Lung (tissue), 12 donors: ENCODE measurements around the gene DOCK4. TPM values are rescaled to one million over a fixed set of nuclear protein-coding genes. Genes with fewer than 3 reads are reported as not detected.

ENCODE experiments used
- ATAC-seq: fragments of 200-7000 bp; cut with Tn5 transposase; one replicate; pipeline ENCODE4 v1.9.1; 2020; ENCODE audit warnings: moderate number of reproducible peaks; ENCODE audit not compliant: insufficient read depth, low FRiP score
- DNase-seq, 3 donors: peaks; one replicate each; pipeline ENCODE4 v3.0.0-alpha.2; 2013 to 2017
- H3K27ac ChIP-seq, 2 donors: one replicate each; pipeline ENCODE4 v1.5.1; 2013; ENCODE audit warnings: mild to moderate bottlenecking in 2 of 2, moderate library complexity in 2 of 2, control low read depth in 1 of 2, inconsistent platforms in 1 of 2, low read depth in 1 of 2, low read length in 1 of 2
- H3K27me3 ChIP-seq, 3 donors: one replicate each; pipeline ENCODE4 v1.5.1; 2013; ENCODE audit warnings: low read length in 2 of 3; ENCODE audit not compliant: control insufficient read depth in 3 of 3, insufficient read depth in 3 of 3
- H3K36me3 ChIP-seq, 4 donors: one replicate each; pipeline ENCODE4 v1.5.1; 2013; ENCODE audit warnings: low read length in 4 of 4, mild to moderate bottlenecking in 1 of 4, moderate library complexity in 1 of 4; ENCODE audit not compliant: control insufficient read depth in 4 of 4, insufficient read depth in 4 of 4
- H3K4me1 ChIP-seq, 5 donors: one replicate each; pipeline ENCODE4 v1.5.1; 2013; ENCODE audit warnings: low read length in 5 of 5, mild to moderate bottlenecking in 2 of 5, moderate library complexity in 1 of 5; ENCODE audit not compliant: control insufficient read depth in 5 of 5, insufficient read depth in 5 of 5
- H3K4me3 ChIP-seq: one replicate; pipeline ENCODE4 v1.5.1; 2013; ENCODE audit warnings: mild to moderate bottlenecking, control low read depth, moderate library complexity
- H3K9ac ChIP-seq, 2 donors: one replicate each; pipeline ENCODE4 v1.5.1; 2013; ENCODE audit warnings: low read length in 2 of 2, control low read depth in 1 of 2; ENCODE audit not compliant: insufficient read depth in 1 of 2
- H3K9me3 ChIP-seq, 4 donors: one replicate each; pipeline ENCODE4 v1.5.1; 2013; ENCODE audit warnings: low read length in 3 of 4, mild to moderate bottlenecking in 1 of 4, moderate library complexity in 1 of 4; ENCODE audit not compliant: control insufficient read depth in 4 of 4, insufficient read depth in 3 of 4
- WGBS, 2 donors: extraction: QIAGEN DNeasy Blood & Tissue Kit; methylation state at CpG; one replicate each; pipeline ENCODE4 v1.1.7; 2013; 5-methylcytosine and 5-hydroxymethylcytosine counted together
- polyA plus RNA-seq, 2 donors: library from polyadenylated mRNA; stranded (reverse); fragments of 200-250 nt; gene quantifications; one replicate each; pipeline ENCODE4 v1.2.1, GENCODE V29; 2013
- total RNA-seq, 2 donors: library from RNA; depleted of rRNA in 1 of 2; stranded (reverse); fragments of >200 nt in 1 of 2; gene quantifications; one replicate each; pipeline ENCODE4 v1.2.1, GENCODE V29; 2014 to 2021
- TF ChIP-seq, protein P1 (sequence below): IDR thresholded peaks from 2 replicates; pipeline ENCODE4 v1.5.1; 2012; ENCODE audit warnings: mild to moderate bottlenecking; ENCODE audit errors: control extremely low read depth, extremely low read depth
- donor health status: control.
- donor health status: control.
- donor health status: Bipolar disorder and iron deficiency.
- donor health status: healthy.
- donor health status: DM: yes; HTN: yes; CAD: no.

The DOCK4 gene
- total and polyA plus RNA-seq, 4 donors, result 18.7 to 163 (median 40.3) TPM

DNA sequence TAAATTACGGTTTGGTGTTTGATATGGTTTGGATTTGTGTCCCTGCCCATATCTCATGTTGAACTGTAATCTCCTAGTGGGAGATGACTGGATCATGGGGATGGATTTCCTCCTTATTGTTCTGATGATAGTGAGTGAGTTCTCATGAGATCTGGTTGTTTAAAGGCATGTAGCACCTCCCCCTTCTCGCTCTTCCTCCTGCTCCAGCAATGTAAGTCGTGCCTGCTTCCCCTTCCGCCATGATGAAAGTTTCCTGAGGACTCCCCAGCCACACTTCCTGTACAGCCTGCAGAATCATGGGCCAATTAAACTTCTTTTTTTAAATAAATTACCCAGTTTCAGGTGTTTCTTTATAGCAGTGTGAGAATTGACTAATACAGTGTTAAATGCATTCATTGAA, 116.6 kb downstream of the DOCK4 start:
- Histone ChIP-seq H3K4me3 (no peak overlapping the region), H3K9me3 (peaks cover 0 to under 1% (median 0%) of the 10 kb centered on the region in 4 donors), H3K36me3 (peaks cover 0 to under 1% (median 0%) of the 10 kb centered on the region in 4 donors), H3K27ac (no peak overlapping the region), H3K9ac (no peak overlapping the region), H3K27me3 (no peaks in the 10 kb centered on the region), H3K4me1 (peaks cover 0 to 7% (median 5%) of the 10 kb centered on the region in 5 donors)
- TF ChIP-seq, protein P1, sequence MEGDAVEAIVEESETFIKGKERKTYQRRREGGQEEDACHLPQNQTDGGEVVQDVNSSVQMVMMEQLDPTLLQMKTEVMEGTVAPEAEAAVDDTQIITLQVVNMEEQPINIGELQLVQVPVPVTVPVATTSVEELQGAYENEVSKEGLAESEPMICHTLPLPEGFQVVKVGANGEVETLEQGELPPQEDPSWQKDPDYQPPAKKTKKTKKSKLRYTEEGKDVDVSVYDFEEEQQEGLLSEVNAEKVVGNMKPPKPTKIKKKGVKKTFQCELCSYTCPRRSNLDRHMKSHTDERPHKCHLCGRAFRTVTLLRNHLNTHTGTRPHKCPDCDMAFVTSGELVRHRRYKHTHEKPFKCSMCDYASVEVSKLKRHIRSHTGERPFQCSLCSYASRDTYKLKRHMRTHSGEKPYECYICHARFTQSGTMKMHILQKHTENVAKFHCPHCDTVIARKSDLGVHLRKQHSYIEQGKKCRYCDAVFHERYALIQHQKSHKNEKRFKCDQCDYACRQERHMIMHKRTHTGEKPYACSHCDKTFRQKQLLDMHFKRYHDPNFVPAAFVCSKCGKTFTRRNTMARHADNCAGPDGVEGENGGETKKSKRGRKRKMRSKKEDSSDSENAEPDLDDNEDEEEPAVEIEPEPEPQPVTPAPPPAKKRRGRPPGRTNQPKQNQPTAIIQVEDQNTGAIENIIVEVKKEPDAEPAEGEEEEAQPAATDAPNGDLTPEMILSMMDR, result no peak
- DNase-seq (no peak), ATAC-seq (peak; percentile 47)
- WGBS, 2 donors, result 58 to 71% methylated on average over 4 of the region's 4 CpGs

DNA sequence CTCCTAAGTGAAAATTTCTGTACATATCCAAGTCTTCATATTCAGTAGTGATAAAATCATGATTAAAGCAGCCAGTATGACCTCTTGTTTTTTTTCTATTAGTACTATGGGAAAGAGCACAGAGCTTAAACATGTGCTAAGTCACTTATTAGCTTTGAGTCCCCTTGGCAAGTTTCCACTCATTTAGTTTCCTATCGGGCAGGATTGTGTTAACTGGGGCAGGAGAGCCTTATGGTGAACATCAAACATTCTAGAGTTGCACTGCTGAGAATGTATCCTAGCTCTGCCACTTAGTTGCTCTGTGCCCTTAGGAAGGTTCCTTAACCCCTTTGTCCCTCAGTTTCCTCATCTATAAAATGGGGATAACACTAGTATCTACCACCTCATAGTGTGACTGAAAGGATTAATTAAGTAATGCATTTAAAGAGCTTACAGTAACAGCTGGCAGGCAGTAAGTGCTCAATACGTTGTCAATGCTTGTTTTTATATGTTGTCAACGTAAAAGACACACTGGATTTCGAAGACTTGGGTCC, 117.6 kb downstream of the DOCK4 start:
- H3K27me3 ChIP-seq, result no peaks in the 10 kb centered on the region
- ATAC-seq (no peak), DNase-seq (no peak)
- H3K9me3 ChIP-seq, result no peaks in the 10 kb centered on the region
- WGBS, 2 donors, result 61 to 68% methylated on average over 4 of the region's 4 CpGs
- H3K27ac ChIP-seq, result no peak overlapping the region
- H3K36me3 ChIP-seq, result no peaks in the 10 kb centered on the region
- H3K4me1 ChIP-seq, result peaks cover 0 to 16% (median 7%) of the 10 kb centered on the region in 5 donors
- no peak overlapping the region for H3K9ac ChIP-seq
- no peak overlapping the region for H3K4me3 ChIP-seq
- TF ChIP-seq, protein P1, result no peak

DNA sequence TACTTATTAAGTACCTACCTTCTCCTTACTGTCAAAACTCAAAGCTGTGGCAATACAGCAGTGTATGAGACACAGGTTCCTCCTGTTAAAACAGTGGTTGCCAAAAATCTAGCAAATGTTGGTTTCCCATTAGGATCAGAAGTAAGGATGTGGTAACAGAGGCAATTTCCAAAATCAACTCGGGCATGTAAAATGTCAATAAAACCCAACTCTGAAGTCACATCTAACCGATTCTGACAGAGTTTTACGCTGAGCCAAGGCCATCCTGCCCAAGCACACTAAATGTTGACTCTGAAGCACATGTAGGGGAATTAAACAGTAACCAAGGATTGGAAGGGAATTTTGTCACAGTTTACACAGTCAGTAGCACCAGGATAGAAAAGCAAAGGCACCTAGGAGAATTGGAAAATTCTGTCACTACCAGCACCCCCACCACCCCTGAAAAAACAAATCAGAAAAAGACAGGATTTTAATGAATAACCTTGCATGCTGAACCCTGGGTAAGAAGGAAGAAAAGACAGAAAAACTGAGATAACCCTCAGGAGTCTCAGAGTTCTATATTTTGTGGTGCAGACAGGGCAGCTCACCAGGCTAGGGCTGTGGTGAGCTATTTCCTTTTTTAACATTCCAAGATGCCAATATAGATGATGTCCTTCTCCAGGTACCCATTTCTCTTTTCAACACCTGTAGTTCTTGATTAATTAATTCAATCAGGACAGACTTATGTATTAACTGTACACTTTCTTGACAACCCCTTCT, 119.5 kb downstream of the DOCK4 start:
- TF ChIP-seq, protein P1, result no peak
- H3K4me3 ChIP-seq, result no peak overlapping the region
- H3K4me1 ChIP-seq, result peaks cover 0 to 18% (median 5%) of the 10 kb centered on the region in 5 donors
- H3K9me3 ChIP-seq, result no peaks in the 10 kb centered on the region
- WGBS, 2 donors, result 71 to 90% methylated on average over 3 of the region's 3 CpGs
- DNase-seq (no peak), ATAC-seq (no peak)
- H3K9ac ChIP-seq, result no peak overlapping the region
- no peaks in the 10 kb centered on the region for H3K36me3 ChIP-seq
- no peak overlapping the region for H3K27ac ChIP-seq
- H3K27me3 ChIP-seq, result no peaks in the 10 kb centered on the region
